Posterior vena cava (tissue), 2 donors: Measurements from ENCODE around the gene ABO. TPM values are rescaled to one million over a fixed set of nuclear protein-coding genes. Genes with fewer than 3 reads are reported as not detected.
A peak's percentile ranks its signal among the peaks of the same experiment; 100 is the strongest.
"Not testable (repeated sequence)": the region's sequence is repeated elsewhere in the genome, so short reads cannot be mapped to it uniquely, and the experiment has no call there.

Experiments
- DNase-seq: peaks from one replicate; pipeline ENCODE4 v3.0.0-alpha.2; 2020; ENCODE audit warnings: low spot score
- intact Hi-C, 2 donors: fragments of 100-400 bp; cut with DNase I; formaldehyde crosslinking; loops; one replicate each; pipeline versions ENCODE4 v1.14.1 to v1.14.2; 2022 to 2023
- total RNA-seq, 2 donors: library from RNA; stranded (reverse); fragmentation: NEBNext Ultra II Directional; extraction: Animal tissue kit (Norgen Biotek cat#: 25700); gene quantifications; one replicate each; pipeline ENCODE4 v1.2.1, GENCODE V29; 2021
- donor health status: DM: yes; HTN: yes; CAD: no.
- donor health status: DM: yes; HTN: yes; CAD: no.

ABO gene
- total RNA-seq, 2 donors from 2014 or later = 1.5 to 2.1 TPM

DNA sequence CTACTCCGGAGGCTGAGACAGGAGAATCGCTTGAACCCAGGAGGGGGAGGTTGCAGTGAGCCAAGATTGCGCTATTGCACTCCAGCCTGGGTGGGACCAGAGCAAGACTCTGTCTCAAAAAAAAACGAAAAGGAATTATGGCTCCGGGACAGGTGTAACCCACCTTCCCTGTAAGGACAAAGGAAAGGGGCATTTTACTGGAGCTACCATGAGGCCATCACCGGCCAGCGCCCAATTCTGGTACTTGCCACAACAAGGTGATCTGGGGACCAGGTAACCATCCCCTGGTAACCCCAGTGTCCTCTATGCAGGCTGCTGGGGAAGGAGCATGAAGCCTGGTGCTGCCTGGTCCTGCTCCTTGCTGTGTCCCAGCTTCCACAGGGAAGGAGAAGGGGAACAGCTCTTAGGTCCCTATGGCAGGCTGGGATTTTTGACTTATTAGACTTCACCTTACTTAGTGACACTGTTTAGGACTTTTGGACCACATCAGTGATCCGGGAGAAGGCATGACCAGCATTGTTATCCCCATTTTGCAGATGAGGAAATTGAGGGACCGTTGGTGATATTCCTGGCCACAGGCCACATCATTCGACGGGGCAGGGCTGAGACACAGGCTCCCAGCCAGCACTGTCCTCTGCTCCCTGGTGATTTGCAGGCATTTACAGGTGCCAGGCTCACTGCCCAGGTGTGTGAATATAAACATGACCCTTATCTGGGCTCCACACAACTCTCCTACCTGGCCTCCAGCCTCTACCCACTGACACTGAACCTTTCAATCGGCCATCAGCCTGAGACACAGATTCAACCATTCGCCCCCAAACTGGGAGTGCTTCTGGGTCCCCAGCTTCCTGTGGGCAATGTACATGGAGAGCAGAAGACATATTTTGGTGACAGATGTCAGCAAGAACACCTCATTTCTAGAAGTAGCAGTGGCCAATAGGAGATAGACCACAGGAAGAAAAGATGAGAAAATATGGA lies 26.5 kb upstream of the ABO start:
- intact Hi-C loops = no loop called here
- DNase-seq = peak; percentile 22

DNA sequence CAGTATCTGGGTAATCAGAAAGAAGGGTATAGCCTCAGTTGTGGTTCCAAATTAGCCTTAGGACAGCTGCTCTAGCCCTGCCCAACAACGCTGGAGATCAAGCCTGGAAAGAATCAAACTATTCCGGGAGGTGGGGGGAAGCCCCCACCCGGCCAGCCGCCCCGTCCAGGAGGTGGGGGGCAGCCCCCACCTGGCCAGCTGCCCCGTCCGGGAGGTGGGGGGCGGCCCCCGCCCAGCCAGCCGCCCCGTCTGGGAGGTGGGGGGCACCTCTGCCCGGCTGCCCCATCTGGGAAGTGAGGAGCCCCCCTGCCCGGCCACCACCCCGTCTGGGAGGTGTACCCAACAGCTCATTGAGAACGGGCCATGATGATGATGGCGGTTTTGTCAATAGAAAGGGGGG lies 25.0 kb upstream of the ABO start:
- intact Hi-C loops = not testable (repeated sequence)
- peak; percentile 55 for DNase-seq

DNA sequence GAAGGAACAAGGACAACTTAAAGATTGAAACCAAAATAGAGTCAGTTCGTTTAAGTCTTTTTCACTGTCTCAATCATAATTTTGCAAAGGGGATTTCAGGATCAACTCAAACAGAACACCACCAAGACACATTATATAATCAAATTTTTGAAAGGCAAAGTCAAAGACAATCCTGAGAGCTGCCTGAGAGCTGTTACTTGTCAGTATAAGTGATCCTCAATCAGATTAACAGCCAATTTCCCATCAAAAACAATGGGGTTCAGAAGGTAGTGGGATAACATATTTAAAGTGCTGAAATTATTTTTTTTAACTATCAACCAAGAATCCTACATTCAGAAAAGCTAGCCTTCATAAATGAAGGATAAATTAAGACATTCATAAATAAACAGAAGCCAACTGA lies 19.3 kb upstream of the ABO start:
- DNase-seq = no peak
- intact Hi-C loops = no loop called here

DNA sequence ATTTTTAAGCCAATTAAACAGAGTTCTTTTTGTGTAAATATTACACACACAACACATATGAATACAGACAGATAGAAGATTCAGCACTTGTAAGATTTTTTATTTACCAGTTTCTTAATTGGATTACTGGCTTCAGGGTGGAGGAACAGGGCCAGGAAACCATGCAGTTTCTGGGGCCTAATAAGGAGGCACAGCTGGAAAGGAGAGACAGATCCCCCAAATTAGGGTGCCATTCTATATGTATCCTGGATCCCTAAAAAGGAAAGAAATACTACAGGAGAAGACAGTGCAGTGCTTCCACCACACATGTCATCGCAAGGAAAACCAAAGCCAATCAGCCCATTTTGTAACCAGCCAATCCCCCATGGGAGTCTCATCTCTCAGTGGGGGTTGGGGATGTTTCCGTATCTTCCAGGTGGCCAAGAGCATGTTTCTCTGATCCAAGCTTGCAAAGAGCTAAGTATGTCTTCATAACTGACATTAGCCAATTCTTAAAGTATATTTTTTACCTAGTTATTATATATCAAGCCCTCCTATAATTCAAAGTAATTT lies 15.8 kb upstream of the ABO start:
- intact Hi-C loops = no loop called here
- DNase-seq = no peak

DNA sequence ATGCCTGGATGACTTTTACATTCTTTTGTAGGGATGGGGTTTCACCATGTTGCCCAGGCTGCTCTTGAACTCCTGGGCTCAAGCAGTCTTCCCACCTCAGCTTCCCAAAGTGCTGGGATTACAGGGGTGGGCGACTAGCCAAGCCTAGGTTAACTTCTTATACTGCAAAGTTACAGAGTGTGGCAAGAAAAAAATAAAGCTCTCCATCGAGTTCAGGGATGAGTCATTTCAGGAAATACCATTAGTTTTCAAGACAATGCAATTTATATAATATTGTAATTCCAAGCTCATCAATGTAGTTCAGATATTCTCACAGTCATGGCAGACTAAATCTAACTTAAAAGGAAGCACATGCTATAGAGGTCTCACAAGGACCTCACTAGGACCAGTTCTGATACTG lies 11.5 kb upstream of the ABO start:
- intact Hi-C loops = no loop called here
- no peak for DNase-seq

- no peak for DNase-seq
- intact Hi-C loops = no loop called here
Measured at GRCh38 chr9:133285252-133285775, 10.3 kb upstream of the ABO start.

DNA sequence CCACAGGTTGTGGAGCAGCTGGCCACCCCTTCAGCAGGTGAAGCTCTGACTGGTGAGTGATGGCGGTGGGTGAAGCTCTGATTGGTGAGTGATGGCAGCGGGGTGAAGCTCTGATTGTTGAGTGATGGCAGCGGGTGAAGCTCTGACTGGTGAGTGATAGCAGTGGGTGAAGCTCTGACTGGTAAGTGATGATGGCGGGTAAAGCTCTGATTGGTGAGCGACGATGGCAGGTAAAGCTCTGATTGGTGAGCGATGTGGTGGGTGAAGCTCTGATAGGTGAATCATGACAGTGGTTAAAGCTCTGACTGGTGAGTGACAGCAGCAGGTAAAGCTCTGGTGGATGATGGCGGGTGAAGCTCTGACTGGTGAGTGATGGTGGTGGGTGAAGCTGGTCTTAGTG lies 9.4 kb upstream of the ABO start:
- intact Hi-C loops = no loop called here
- no peak for DNase-seq

- intact Hi-C loops = not testable (repeated sequence)
- DNase-seq = peak; percentile 49
Measured at GRCh38 chr9:133283255-133284032, 8.4 kb upstream of the ABO start.

DNA sequence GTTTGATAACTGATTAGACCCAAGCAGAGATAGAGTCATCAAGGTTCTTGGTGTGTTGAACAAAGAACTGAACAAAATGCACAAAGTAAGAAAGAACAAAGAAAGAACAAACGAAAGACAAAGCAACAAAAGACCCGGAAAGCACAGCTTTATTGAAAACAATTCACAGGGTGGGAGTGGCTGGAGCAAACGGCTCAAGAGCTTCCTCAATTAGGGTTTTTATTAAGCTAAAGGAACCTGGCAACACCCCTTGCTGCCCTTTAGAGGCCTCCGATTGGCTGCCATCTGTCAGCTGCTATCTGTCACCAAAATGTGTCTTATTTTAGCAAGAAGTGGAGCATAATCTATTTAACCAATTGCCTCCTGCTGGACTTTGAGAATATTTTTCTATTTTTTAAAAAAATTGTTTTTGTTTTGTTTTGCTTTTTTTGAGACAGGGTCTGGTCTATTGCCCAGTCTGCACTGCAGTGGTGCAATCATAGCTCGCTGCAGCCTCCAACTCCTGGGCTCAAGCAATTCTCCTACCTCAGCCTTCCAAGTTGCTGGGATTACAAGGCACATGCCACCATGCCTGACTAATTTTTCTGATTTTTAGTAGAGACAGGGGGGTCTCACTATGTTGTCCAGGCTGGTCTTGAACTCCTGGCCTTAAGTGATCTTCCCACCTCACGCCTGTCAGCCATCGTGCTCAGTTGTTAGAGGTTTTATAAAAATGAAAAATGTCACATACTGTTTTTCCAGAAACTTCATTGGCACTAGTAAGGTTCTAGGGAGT lies 7.7 kb upstream of the ABO start:
- peak; percentile 22 for DNase-seq
- intact Hi-C loops = no loop called here

GRCh38 chr9:133280392-133280791 lies 5.4 kb upstream of the ABO start:
- peak; percentile 3 for DNase-seq
- intact Hi-C loops = no loop called here

- intact Hi-C loops = no loop called here
- DNase-seq = peak; percentile 59
Measured at GRCh38 chr9:133278161-133279114, 3.4 kb upstream of the ABO start.

- DNase-seq = no peak
- intact Hi-C loops = no loop called here
Measured at GRCh38 chr9:133277467-133277866, 2.5 kb upstream of the ABO start.

DNA sequence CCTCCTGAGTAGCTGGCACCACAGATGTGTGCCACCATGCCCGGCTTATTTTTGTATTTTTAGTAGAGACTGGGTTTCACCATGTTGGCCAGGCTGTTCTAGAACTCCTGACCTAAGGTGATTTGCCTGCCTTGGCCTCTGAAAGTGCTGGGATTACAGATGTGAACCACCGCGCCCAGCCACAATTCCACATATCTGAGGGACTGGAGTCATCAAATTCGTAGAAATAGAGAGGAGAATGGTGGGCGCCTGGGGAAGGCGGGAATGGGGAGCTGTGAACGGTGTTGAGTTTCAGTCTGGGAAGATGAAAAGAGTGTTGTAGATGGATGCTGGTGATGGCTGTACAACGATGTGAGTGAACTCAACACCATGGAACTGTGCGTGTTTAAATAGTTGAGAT lies 1.9 kb upstream of the ABO start:
- no peak for DNase-seq
- intact Hi-C loops = no loop called here

GRCh38 chr9:133276001-133276884 lies 1.2 kb upstream of the ABO start:
- DNase-seq = no peak
- intact Hi-C loops = no loop called here

- intact Hi-C loops = no loop called here
- DNase-seq = no peak
Measured at GRCh38 chr9:133274236-133275104, 531 bp downstream of the ABO start.

GRCh38 chr9:133273819-133274218 lies 1.2 kb downstream of the ABO start:
- no peak for DNase-seq
- intact Hi-C loops = no loop called here
